CD4-positive, CD25-positive, alpha-beta regulatory T cell (primary cell): ENCODE measurements around the gene CREBRF. TPM values are rescaled to one million over a fixed set of nuclear protein-coding genes. Genes with fewer than 3 reads are reported as not detected.
"Not testable (repeated sequence)": the region's sequence is repeated elsewhere in the genome, so short reads cannot be mapped to it uniquely, and the experiment has no call there.

ENCODE experiments used
- ATAC-seq, 2 donors: fragments of 150-1000 bp; cut with Tn5 transposase; one replicate each; pipeline ENCODE4 v1.10.0; 2021; ENCODE audit warnings: low read depth in 2 of 2, moderate number of reproducible peaks in 2 of 2, moderate library complexity in 1 of 2
- DNase-seq, 3 donors: peaks; one replicate each; pipeline versions ENCODE4 v3.0.0 to v3.0.0-alpha.2; 2012 to 2022; ENCODE audit warnings: mixed read lengths in 1 of 3
- H3K27ac ChIP-seq: one replicate; pipeline ENCODE4 v1.7.0; 2013; ENCODE audit warnings: mild to moderate bottlenecking, low read length; ENCODE audit not compliant: insufficient read depth, poor library complexity, severe bottlenecking
- H3K27me3 ChIP-seq: one replicate; pipeline ENCODE4 v1.7.0; 2013; ENCODE audit warnings: low read length; ENCODE audit not compliant: control insufficient read depth, insufficient read depth
- H3K36me3 ChIP-seq: one replicate; pipeline ENCODE4 v1.7.0; 2013; ENCODE audit warnings: mild to moderate bottlenecking, low read length, moderate library complexity; ENCODE audit not compliant: control insufficient read depth, insufficient read depth
- H3K4me1 ChIP-seq: 2 replicates; pipeline ENCODE4 v1.7.0; 2013; ENCODE audit warnings: mild to moderate bottlenecking, low read length; ENCODE audit not compliant: insufficient read depth, control insufficient read depth, poor library complexity, severe bottlenecking
- H3K4me3 ChIP-seq: one replicate; pipeline ENCODE4 v1.7.0; 2013; ENCODE audit warnings: low read depth, mild to moderate bottlenecking, low read length, moderate library complexity
- H3K9me3 ChIP-seq, 2 experiments: 1 replicate in 1 of 2; 2 replicates in 1 of 2; pipeline ENCODE4 v1.7.0; 2013; ENCODE audit warnings: low read length in 2 of 2, mild to moderate bottlenecking in 1 of 2, moderate library complexity in 1 of 2; ENCODE audit not compliant: control insufficient read depth in 2 of 2
- H3K27ac Mint-ChIP-seq, 3 donors: one replicate each; pipeline ENCODE4 v1.8.0; 2020 to 2022; ENCODE audit warnings: mild to moderate bottlenecking in 3 of 3, mixed read lengths in 3 of 3, moderate library complexity in 2 of 3
- H3K27me3 Mint-ChIP-seq: one replicate; pipeline ENCODE4 v1.8.0; 2022; ENCODE audit warnings: mild to moderate bottlenecking, mixed read lengths
- H3K36me3 Mint-ChIP-seq: one replicate; pipeline ENCODE4 v1.8.0; 2020; ENCODE audit warnings: mixed read lengths
- H3K4me1 Mint-ChIP-seq, 4 donors: one replicate each; pipeline ENCODE4 v1.8.0; 2020 to 2022; ENCODE audit warnings: mixed read lengths in 4 of 4, mild to moderate bottlenecking in 1 of 4
- H3K4me3 Mint-ChIP-seq, 4 donors: one replicate each; pipeline ENCODE4 v1.8.0; 2020 to 2022; ENCODE audit warnings: mild to moderate bottlenecking in 4 of 4, mixed read lengths in 4 of 4, moderate library complexity in 3 of 4
- H3K9me3 Mint-ChIP-seq, 7 donors: one replicate each; pipeline ENCODE4 v1.8.0; 2020 to 2022; ENCODE audit warnings: mixed read lengths in 7 of 7, mild to moderate bottlenecking in 3 of 7, moderate library complexity in 2 of 7
- polyA plus RNA-seq, 4 donors: library from polyadenylated mRNA; unstranded; fragments of 300-500 nt; fragmentation: Illumina TruSeq; gene quantifications; one replicate each; pipeline ENCODE4 v1.2.3, GENCODE V29; 2021
- total RNA-seq: library from RNA; stranded (reverse); gene quantifications from one replicate; pipeline ENCODE4 v1.2.3, GENCODE V29; 2022

Gene CREBRF
- total and polyA plus RNA-seq, 5 donors from 2014 or later = 59.5 to 126 (median 65.4) TPM

DNA sequence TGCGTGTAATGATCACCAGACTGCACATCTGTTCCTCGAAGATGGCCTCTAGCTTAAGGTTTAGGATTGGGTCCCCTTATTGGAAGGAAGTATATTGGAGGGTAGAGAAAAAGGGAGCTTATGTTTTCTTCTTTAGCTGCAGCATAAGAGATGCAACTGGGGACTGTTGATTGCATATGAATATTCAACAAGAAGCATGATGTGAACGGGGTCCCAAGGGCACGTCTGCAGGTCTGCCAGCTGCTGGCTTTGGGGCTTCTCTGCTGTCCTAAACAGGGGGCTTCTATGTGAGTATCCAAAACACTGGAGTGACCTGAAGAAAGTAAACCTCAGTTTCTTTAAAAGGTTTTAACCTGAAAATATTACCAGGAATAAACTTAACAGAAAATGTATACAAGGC is 84.6 kb downstream of the CREBRF start:
- Mint-ChIP-seq H3K36me3 (peaks cover 8% of the 10 kb centered on the region), H3K4me3 (peak overlapping the region in 2 of 4 donors; percentile 57 to 87), H3K27me3 (peaks cover 17% of the 10 kb centered on the region), H3K9me3 (no peaks in the 10 kb centered on the region), H3K27ac (no peak overlapping the region), H3K4me1 (peaks cover 0 to 9% (median 7%) of the 10 kb centered on the region in 4 donors)
- no peaks in the 10 kb centered on the region for H3K27me3 ChIP-seq
- H3K4me1 ChIP-seq = peaks cover 6% of the 10 kb centered on the region
- DNase-seq = no peak
- ATAC-seq = no peak
- peaks cover 25% of the 10 kb centered on the region for H3K36me3 ChIP-seq
- no peak overlapping the region for H3K4me3 ChIP-seq
- H3K9me3 ChIP-seq = no peaks in the 10 kb centered on the region
- no peak overlapping the region for H3K27ac ChIP-seq

DNA sequence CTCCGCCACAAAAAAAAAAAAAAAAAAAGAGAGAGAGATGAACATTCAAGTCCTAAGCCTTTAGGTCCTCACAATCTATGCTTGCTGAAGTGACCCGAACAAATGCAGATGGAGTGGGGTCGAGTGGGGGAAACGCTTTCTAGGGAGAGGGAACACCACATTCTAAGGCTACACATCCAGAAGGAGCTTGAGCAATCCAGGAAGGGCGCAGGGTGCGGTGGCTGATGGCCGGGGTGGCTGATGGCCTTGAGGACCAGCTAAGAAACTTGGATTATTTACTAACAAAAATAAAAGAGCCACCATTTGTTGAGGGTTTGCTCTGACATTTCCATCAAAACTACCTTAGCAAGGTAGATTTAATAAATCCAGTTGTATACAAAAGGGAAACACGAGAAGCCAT is 87.4 kb downstream of the CREBRF start:
- DNase-seq (no peak), ATAC-seq (no peak)
- no peaks in the 10 kb centered on the region for H3K9me3 Mint-ChIP-seq
- Histone ChIP-seq H3K36me3 (peaks cover 16% of the 10 kb centered on the region), H3K27ac (peak overlapping the region; percentile 98), H3K4me1 (peaks cover 6% of the 10 kb centered on the region), H3K9me3 (no peaks in the 10 kb centered on the region), H3K27me3 (no peaks in the 10 kb centered on the region), H3K4me3 (no peak overlapping the region)
- H3K36me3 Mint-ChIP-seq = peaks cover 6% of the 10 kb centered on the region
- H3K4me1 Mint-ChIP-seq = peaks cover 6 to 10% (median 9%) of the 10 kb centered on the region in 4 donors
- peaks cover 17% of the 10 kb centered on the region for H3K27me3 Mint-ChIP-seq
- peak overlapping the region in 2 of 4 donors; percentile 44 to 58 for H3K4me3 Mint-ChIP-seq
- H3K27ac Mint-ChIP-seq = peak overlapping the region in 2 of 3 donors; percentile 56 to 100

DNA sequence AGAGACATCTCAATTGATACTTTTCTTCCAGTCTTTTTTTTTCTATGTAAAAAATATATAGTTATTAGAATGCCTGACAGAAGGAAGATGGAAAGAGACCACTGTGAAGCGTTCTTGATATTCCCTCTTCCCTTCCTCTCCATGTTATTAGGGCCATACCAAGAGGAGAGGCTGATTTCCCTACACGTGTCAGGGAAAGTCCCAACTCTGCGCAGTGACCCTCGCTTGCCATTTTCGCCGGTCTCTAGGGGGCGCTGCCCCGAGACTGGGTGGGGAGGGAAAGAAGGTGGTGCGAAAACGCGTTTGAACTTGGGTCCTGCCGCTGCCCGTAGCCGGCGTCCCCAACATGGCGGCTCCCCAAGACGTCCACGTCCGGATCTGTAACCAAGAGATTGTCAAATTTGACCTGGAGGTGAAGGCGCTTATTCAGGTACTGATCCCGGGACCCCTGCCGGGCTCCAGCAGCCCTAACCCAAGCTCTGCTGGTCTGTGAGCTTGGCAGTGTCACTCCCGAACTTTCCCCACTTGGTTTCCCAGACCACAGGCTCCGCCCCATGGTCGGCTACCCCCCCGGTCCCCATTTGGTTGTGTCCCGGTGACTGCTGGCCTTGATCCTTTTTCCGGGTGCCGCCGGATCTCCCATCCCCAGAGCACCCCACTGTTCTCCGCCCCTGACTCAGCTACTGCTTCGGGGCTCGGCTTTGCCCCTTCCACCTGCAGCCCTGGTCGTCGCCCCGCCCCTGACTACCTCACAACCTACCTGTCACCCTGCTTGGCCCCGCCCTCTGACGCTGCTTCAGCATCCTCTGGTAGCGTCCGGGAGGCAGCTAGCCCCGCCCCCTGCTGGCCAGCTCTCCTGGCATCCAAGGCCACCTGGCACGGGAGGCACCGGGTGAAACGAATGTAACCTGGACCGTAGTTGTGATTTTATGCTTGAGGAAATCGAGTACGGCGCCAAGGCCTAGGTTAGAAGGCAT is 88.3 kb downstream of the CREBRF start, which contains the start of gene BNIP1:
BNIP1 (plus strand) TSS at position 332 of the 977 bp plus-strand sequence; CDS start at position 347, 15 bp downstream.
- Histone ChIP-seq H3K27me3 (no peaks in the 10 kb centered on the region), H3K4me1 (peaks cover 6% of the 10 kb centered on the region), H3K27ac (peak within 1 kb of the TSS; percentile 98), H3K36me3 (peaks cover 18% of the 10 kb centered on the region), H3K9me3 (no peaks in the 10 kb centered on the region), H3K4me3 (peak within 1 kb of the TSS; percentile 87)
- ATAC-seq (peak; percentile 91 to 92), DNase-seq (peak; percentile 96 to 97 (median 96))
- Mint-ChIP-seq H3K4me3 (peak within 1 kb of the TSS; percentile 93 to 100 (median 96)), H3K27ac (peak within 1 kb of the TSS; percentile 90 to 100 (median 100)), H3K36me3 (peaks cover 15% of the 10 kb centered on the region), H3K27me3 (peaks cover 17% of the 10 kb centered on the region), H3K4me1 (peaks cover 6 to 10% (median 9%) of the 10 kb centered on the region in 4 donors), H3K9me3 (no peaks in the 10 kb centered on the region)

DNA sequence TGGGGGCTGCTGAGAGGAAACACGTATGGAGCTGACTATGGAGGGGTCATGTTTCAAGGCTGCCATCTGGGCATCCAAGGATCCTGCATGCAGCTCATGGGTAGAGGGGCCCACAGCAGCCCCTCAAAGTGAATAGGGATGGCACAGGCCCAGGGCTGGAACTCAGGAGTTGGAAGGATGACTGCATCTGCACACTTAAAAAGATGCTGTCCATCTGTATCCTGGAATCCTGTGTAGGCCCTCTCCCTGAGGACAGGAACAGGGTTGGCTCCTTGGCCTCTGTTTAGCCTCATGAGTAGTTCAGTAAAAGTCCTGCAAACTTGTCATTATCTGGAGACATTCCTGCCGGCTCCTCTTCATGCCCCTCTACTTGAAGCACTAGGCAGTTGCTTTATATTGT is 92.2 kb downstream of the CREBRF start:
- Histone ChIP-seq H3K4me3 (no peak overlapping the region), H3K9me3 (no peaks in the 10 kb centered on the region), H3K36me3 (peaks cover 15% of the 10 kb centered on the region), H3K27ac (no peak overlapping the region), H3K4me1 (peaks cover 6% of the 10 kb centered on the region), H3K27me3 (no peaks in the 10 kb centered on the region)
- H3K9me3 Mint-ChIP-seq = no peaks in the 10 kb centered on the region
- peaks cover 36% of the 10 kb centered on the region for H3K36me3 Mint-ChIP-seq
- no peak for DNase-seq
- peaks cover 6 to 10% (median 9%) of the 10 kb centered on the region in 4 donors for H3K4me1 Mint-ChIP-seq
- no peak for ATAC-seq
- H3K27me3 Mint-ChIP-seq = peaks cover 12% of the 10 kb centered on the region
- H3K4me3 Mint-ChIP-seq = peak overlapping the region in 1 of 4 donors; percentile 67
- H3K27ac Mint-ChIP-seq = peak overlapping the region in 1 of 3 donors; percentile 13

DNA sequence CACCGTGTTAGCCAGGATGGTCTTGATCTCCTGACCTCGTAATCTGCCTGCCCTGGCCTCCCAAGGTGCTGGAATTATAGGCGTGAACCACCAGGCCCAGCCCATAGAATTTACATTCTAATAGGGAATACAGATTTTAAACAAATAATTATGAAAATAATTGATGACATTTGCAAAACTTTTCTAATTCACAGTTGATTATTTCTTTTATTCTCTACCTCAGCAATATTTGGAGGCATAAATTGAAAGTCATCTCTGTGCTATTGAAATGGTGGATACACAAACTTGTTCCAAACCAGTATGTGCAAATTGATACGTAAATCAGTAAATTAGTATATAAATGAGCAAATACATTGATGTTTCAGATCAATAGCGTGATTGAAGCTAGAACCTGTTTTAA is 96.4 kb downstream of the CREBRF start:
- Mint-ChIP-seq H3K4me1 (peaks cover 0 to 5% (median under 1%) of the 10 kb centered on the region in 4 donors), H3K27me3 (no peaks in the 10 kb centered on the region), H3K4me3 (no peak overlapping the region), H3K36me3 (peaks cover 55% of the 10 kb centered on the region), H3K27ac (no peak overlapping the region), H3K9me3 (no peaks in the 10 kb centered on the region)
- ATAC-seq = no peak
- Histone ChIP-seq H3K9me3 (no peaks in the 10 kb centered on the region), H3K4me3 (no peak overlapping the region), H3K27ac (no peak overlapping the region), H3K27me3 (no peaks in the 10 kb centered on the region), H3K4me1 (no peaks in the 10 kb centered on the region), H3K36me3 (peaks cover 33% of the 10 kb centered on the region)
- no peak for DNase-seq

DNA sequence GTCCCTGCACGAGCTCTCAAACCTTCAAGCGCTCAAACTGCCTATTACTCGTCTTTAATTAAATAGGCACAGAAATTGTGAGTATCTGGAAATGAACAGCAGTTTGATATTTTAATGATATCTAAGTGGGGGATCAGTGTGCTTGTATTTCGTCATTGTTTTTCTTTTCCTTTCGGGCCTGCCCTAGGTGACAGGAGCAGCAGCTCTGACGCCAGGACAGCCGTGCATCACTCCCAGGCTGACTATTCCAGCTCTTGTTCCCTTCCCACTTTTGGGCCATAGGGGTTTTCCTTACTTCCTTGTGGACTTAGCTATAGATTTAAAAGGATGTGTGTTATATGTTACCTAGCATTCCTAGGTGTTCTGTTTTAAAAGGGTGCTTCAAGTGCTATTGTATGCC is 97.7 kb downstream of the CREBRF start:
- H3K4me1 ChIP-seq = no peaks in the 10 kb centered on the region
- H3K36me3 ChIP-seq = peaks cover 31% of the 10 kb centered on the region
- H3K4me1 Mint-ChIP-seq = peaks cover 0 to 5% (median under 1%) of the 10 kb centered on the region in 4 donors
- H3K36me3 Mint-ChIP-seq = peaks cover 60% of the 10 kb centered on the region
- H3K27me3 Mint-ChIP-seq = no peaks in the 10 kb centered on the region
- H3K27me3 ChIP-seq = no peaks in the 10 kb centered on the region
- no peak overlapping the region for H3K4me3 Mint-ChIP-seq
- H3K27ac ChIP-seq = no peak overlapping the region
- H3K9me3 Mint-ChIP-seq = no peaks in the 10 kb centered on the region
- no peaks in the 10 kb centered on the region for H3K9me3 ChIP-seq
- H3K4me3 ChIP-seq = no peak overlapping the region
- no peak overlapping the region for H3K27ac Mint-ChIP-seq
- ATAC-seq (no peak), DNase-seq (no peak)

DNA sequence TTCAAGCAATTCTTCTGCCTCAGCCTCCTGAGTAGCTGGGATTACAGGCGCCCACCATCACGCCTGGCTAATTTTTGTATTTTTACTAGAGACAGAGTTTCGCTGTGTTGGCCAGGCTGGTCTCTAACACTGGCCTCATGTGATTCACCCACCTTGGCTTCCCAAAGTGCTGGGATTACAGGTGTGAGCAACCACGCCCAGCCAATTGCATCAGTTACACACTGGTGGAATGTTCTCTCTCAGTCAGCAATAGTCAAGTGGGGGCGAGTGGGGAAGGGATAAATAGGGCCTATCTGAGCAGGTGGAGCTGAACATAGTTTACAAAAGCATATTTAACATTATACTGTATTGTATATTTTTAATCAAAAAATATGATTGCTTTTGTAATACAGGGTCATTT is 98.5 kb downstream of the CREBRF start:
- H3K27me3 Mint-ChIP-seq, H3K27me3 ChIP-seq, H3K9me3 Mint-ChIP-seq, H3K9me3 ChIP-seq, H3K4me3 Mint-ChIP-seq, H3K27ac ChIP-seq, H3K27ac Mint-ChIP-seq, H3K4me1 Mint-ChIP-seq, H3K4me1 ChIP-seq, DNase-seq, H3K4me3 ChIP-seq, ATAC-seq: not testable (repeated sequence)
- H3K36me3 ChIP-seq = peaks cover 29% of the 10 kb centered on the region
- H3K36me3 Mint-ChIP-seq = peaks cover 52% of the 10 kb centered on the region
